Neuron (in vitro differentiated cells): Measurements from ENCODE around the gene GPS1.

Source experiments
- H2AFZ ChIP-seq: one replicate; pipeline ENCODE4 v1.6.1; 2013; ENCODE audit warnings: low read depth, mild to moderate bottlenecking, inconsistent platforms, low read length, moderate library complexity
- H3K27me3 ChIP-seq: one replicate; pipeline ENCODE4 v1.6.1; 2013; ENCODE audit warnings: low read length; ENCODE audit not compliant: insufficient read depth
- H3K36me3 ChIP-seq: one replicate; pipeline ENCODE4 v1.6.1; 2013; ENCODE audit warnings: low read length; ENCODE audit not compliant: insufficient read depth
- H3K4me1 ChIP-seq: one replicate; pipeline ENCODE4 v1.6.1; 2013; ENCODE audit warnings: low read length; ENCODE audit not compliant: insufficient read depth
- H3K4me3 ChIP-seq: 2 replicates; pipeline ENCODE4 v1.5.1; 2013; ENCODE audit warnings: mild to moderate bottlenecking, low read length, moderate library complexity
- H3K9me3 ChIP-seq: one replicate; pipeline ENCODE4 v1.6.1; 2013; ENCODE audit warnings: low read length

GPS1 gene

DNA sequence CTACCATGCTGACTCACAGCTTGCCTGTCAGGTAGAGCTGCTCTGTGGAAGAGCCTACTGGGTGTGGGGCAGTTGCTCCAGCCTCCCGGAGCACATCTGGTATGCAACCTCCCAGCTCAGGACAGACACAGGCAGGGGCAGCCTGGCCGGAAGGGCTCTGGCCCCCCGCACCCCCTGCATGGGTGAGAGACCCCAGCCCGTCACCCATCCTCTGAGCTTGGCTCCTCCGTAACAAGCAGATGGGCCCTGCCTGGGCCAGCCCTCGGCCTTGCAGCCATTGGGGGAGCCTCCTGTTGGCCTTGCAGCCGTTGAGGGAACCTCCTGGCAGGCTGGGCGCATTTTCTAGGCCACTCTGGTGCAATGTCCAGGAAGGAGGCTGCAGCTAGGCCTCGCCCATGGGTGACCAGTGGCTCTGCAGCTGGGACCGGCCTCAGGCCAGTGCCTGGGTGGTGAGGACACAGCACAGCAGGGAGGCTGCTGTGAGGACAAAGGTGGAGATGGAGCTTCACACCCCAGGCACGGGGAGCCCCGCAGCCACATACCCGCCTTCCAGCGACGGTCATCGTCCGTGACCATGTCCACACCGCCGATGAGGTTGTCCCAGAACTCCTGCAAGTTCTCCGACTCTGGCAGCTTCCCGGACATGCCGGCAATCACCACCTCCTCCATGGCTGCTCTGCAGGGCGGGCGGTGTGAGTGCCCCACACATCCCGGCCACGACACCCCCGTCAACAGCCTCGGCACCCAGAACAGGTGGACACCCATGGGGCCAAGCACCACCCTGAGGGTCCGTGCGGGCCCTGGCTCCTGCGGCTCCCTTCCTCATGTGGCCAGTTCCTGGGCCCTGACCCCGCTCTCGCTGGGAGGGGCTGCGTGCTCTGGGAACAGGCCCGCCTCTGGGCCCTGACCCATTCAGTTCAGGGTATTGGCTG lies 44.3 kb downstream of the GPS1 start:
- Histone ChIP-seq H3K9me3 (peaks cover 2% of the 10 kb centered on the region), H3K27me3 (no peaks in the 10 kb centered on the region), H3K36me3 (peaks cover 44% of the 10 kb centered on the region), H2AFZ (no peak overlapping the region), H3K4me3 (peak overlapping the region; percentile 79), H3K4me1 (peaks cover 19% of the 10 kb centered on the region)

DNA sequence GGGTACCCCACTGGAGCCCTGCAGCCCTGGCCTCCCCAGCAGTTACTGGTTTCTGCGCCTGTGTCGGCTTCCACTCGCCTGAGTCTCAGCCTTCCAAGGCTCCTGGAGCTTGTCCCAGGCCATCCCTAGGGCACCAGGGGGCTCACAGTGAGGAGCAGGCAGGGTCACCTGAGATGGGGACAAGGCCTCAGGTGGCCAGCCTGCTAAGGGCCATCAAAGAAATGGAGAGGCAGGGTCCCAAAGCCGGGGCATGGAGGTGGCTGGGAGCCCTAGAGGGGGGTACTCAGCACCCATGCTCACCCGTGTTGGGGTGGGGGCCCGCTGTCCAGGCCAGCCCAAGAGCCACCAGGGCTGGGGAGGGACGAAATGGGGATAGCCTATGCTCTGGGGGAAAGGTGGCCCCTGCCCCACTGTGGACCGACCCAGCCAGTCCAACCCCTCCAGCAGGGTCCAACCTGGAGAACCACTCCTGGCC lies 45.0 kb downstream of the GPS1 start:
- H3K27me3 ChIP-seq, result no peaks in the 10 kb centered on the region
- H3K9me3 ChIP-seq, result peaks cover 2% of the 10 kb centered on the region
- H3K4me3 ChIP-seq, result peak overlapping the region; percentile 79
- peaks cover 37% of the 10 kb centered on the region for H3K36me3 ChIP-seq
- peaks cover 19% of the 10 kb centered on the region for H3K4me1 ChIP-seq
- no peak overlapping the region for H2AFZ ChIP-seq

DNA sequence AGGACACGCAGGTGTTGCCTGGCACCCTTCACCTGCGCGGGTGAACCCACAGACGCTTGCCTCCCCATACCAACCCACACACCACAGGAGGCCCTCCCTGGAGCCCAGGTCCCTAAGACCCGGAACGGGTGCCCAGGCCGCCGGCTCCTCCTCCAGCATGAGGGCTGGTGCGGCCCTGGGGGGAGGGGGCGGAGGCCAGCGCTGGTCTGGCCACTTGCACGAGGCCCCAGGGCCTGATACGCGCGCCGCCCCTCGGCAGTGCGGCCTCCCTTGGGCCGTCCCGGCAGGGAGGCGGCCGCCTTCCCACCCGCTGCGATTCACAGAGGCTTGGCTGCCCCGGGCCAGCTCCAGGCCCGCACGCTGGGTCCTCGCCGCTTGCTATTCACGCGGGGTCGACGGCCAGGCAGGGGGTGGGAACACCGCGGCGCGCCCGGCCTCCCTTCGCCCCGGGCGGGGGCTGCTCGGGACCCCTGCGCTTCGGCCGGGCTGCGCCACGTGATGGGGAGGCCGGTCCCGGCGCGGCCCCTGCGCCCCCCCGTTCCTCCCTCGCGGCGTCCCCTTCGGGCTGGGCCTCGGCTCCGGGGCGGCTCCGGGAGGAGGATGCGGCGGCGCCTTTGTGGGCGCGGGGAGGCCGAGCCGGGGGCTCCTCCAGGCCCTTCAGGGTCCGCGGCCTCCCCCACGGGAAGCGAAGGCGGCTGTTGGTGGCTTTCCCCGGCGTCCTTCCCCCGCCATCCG lies 45.7 kb downstream of the GPS1 start:
- Histone ChIP-seq H3K9me3 (peaks cover 2% of the 10 kb centered on the region), H3K4me1 (peaks cover 23% of the 10 kb centered on the region), H3K27me3 (no peaks in the 10 kb centered on the region), H2AFZ (no peak overlapping the region), H3K36me3 (peaks cover 31% of the 10 kb centered on the region), H3K4me3 (peak overlapping the region; percentile 79)

DNA sequence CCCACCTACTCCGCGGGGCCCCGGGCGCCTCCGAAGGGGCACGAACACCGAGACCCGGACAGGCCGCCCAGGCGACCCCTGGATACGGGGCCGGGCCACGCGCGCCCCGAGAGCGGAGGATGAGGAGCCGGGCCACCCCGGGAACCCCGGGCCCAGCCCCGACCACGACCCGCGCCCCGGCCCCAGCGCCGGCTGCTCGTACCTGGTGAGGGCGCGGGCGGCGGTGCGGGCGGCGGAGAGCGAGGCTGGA lies 46.1 kb downstream of the GPS1 start:
- Histone ChIP-seq H3K9me3 (peaks cover 2% of the 10 kb centered on the region), H3K36me3 (peaks cover 29% of the 10 kb centered on the region), H3K4me3 (peak overlapping the region; percentile 79), H3K4me1 (peaks cover 28% of the 10 kb centered on the region), H2AFZ (no peak overlapping the region), H3K27me3 (no peaks in the 10 kb centered on the region)

DNA sequence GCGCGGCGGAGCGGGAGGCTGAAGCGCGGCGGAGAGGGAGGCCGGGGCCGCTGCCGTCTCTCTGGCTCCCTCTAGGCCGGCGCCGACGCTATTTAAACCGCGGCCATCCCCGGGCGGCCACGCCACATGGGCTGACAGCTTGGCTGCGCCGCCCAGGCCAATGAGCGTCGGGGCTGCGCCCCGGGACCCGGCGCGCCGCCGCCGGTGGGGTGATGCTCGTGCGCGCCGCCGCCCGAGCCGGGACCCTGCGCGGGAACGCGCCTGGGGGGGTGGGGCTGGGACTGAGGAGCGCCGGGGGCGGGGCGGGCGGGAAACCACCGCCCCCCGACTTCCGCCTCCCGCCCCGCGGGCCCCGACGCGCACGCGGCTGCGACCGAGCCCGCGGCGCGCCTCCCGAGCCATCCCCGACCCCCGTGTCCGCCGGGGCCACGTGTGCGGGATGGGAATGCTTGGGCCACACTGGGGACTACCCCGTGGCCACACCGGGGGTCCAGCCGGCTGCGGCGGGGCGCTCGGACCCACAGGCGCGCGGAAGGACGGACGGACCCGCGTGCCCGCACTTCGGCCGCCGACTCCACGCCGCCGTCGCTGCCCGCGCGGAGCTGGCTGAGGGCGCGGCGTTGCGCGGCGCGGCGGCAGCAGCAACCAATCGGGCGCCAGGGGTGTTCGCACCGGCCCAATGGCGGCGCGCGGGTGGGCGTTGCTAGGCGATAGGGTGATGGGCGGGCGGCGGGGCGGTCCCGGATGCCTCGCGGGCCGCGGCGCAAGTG lies 46.7 kb downstream of the GPS1 start, which contains the start of gene FASN:
Gene FASN (minus strand): TSS at position 68 of the 770 bp plus-strand sequence. CDS start 1,791 bp downstream, outside the sequence.
- Histone ChIP-seq H3K4me3 (peak within 1 kb of the TSS; percentile 79), H2AFZ (no peak within 1 kb of the TSS), H3K4me1 (peaks cover 32% of the 10 kb centered on the region), H3K9me3 (peaks cover 2% of the 10 kb centered on the region), H3K27me3 (no peaks in the 10 kb centered on the region), H3K36me3 (peaks cover 26% of the 10 kb centered on the region)

DNA sequence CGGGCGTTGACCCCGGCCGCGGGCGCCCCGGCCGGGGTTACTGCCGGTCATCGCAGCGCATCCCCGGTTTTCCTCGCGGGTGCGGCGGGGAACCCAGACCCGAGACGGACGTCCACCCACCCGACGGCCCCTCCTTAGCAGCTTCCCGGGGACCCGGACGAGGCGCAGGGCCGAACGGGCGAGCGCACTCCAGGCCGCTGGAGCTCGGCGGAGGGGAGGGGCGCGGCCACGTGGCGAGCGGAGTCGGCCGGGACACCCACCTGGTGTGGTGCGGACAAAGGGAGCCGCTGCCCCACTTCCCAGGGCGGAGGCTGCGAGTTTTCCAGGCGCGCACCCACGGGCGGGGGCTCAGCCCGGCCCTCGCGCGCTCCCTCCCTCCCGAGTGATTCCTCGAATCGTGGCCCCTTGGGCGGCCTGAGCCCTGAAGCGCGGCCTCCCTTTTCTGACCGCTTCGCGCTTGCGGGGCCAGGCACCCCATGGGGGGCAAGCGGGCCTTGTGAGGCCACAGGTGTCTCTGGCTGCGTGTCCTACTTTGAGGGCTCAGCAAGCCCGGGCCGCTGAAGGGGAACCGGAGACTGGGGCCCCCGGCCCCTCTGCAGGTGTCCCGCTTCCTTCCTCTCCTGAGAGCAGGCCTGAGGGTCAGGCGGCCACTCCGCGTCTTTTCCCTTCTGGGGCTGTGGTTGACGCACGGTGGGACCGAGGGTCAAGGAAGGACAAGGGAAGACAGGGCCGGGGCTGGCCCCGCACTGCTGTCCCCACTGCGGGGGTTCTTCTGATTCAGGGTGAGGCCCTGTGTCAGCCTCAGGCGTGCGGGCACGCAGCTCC lies 47.5 kb downstream of the GPS1 start:
- H3K4me3 ChIP-seq, result peak overlapping the region; percentile 79
- peaks cover 2% of the 10 kb centered on the region for H3K9me3 ChIP-seq
- H3K36me3 ChIP-seq, result peaks cover 18% of the 10 kb centered on the region
- H3K4me1 ChIP-seq, result peaks cover 40% of the 10 kb centered on the region
- H3K27me3 ChIP-seq, result no peaks in the 10 kb centered on the region
- H2AFZ ChIP-seq, result no peak overlapping the region

DNA sequence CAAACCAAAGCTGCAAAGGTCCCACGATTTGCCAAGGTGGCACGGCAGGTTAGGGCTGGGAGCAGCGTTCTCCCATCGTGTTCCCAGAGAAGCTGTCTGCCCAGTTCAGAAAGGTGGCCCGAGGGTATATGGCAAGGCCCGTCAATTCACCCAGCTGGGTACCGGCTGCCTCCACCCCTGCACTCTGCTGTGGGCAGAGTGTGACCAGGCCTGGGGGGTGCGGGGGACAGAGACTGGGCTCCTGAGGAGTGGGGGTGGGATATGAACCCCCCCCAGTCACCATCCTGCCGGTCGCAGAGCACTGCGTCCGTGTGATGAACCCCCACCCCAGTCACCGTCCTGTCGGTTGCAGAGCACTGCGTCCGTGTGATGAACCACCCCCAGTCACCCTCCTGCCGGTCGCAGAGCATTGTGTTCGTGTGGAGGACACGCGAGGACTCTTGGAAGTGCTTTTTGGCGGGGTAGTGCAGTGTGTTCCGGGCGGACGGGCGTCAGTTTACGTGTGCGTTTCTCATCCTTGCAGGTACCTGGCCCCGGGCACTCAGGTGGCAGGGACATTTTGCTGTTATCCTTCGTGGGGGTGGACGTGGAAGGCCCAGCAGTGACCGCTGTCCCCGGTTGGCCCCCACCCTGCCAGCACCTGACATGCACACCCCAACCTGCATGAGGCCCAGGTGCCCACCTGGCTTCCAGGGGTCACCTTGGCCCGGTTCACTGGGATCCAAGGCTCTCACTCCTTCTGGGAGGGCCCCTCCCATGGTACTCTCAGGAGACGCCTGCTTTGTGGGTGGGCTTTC lies 49.0 kb downstream of the GPS1 start:
- Histone ChIP-seq H3K36me3 (peaks cover 7% of the 10 kb centered on the region), H2AFZ (no peak overlapping the region), H3K9me3 (peaks cover 2% of the 10 kb centered on the region), H3K4me1 (peaks cover 45% of the 10 kb centered on the region), H3K27me3 (no peaks in the 10 kb centered on the region), H3K4me3 (no peak overlapping the region)

DNA sequence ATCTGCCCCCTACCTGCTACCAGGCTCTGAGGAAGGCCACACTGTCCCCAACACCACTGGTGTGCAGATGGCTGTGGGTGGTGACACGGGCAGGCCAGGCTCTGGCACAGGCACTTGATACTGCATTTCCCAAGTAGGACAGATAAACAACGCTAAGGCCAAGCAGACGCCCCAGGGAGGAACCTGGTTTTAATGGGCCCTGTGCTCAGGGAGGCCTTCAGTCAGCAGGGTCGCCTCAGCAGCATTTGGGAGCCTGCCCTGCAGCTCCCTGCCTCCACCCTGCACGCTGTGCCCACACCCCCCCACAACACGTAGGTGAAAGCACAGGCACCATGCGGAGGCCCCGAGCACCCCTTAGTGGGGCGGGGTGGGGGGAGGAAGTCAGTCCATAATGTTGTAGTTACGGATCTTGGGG lies 49.6 kb downstream of the GPS1 start:
- no peaks in the 10 kb centered on the region for H3K27me3 ChIP-seq
- H3K4me3 ChIP-seq, result no peak overlapping the region
- H3K4me1 ChIP-seq, result peaks cover 48% of the 10 kb centered on the region
- H3K36me3 ChIP-seq, result peaks cover 1% of the 10 kb centered on the region
- H2AFZ ChIP-seq, result no peak overlapping the region
- peaks cover 2% of the 10 kb centered on the region for H3K9me3 ChIP-seq

DNA sequence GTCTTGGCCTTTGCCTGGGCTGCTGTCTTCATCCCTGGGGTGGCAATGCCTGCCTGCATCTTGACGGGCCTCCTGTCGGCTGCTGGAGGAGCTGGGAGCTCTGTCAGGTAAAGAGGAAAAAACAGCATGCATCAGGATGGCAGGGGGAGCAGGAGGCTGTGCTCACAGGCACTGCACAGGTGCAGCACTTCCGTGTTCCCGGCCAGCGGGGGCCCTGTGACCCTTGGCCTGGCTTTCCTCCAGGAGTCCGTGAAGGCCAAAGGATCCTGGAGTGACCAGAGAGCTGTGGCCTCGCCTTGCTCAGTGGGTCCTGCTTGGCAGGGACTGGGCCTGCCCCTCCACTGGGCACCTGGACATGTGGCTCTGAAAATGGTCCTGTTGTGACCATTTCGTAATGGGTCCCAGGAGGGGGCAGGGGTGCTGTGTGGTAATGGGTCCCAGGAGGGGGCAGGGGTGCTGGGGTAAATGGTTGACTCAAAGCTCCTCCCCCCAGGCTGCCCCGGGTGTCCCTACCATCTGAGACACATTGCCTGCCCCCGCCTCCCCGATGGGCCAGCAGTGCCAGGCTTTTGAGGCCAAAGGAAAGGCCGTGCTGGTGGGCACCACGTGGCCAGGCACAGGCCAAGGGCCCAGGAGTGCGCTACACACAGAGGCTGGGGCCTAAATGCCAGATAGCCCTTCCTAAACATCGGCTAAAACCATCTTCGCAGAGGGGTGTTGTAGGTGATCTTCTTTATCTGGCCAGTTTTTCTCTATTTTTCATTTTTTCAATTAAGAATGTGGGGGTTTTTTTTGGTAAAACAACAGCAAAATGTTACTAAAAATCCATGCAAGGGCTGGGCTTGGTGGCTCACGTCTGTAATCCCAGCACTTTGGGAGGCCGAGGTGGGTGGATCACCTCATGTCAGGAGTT lies 50.3 kb downstream of the GPS1 start:
- no peak overlapping the region for H2AFZ ChIP-seq
- peaks cover 2% of the 10 kb centered on the region for H3K9me3 ChIP-seq
- H3K4me1 ChIP-seq, result peaks cover 48% of the 10 kb centered on the region
- no peak overlapping the region for H3K4me3 ChIP-seq
- no peaks in the 10 kb centered on the region for H3K36me3 ChIP-seq
- no peaks in the 10 kb centered on the region for H3K27me3 ChIP-seq

DNA sequence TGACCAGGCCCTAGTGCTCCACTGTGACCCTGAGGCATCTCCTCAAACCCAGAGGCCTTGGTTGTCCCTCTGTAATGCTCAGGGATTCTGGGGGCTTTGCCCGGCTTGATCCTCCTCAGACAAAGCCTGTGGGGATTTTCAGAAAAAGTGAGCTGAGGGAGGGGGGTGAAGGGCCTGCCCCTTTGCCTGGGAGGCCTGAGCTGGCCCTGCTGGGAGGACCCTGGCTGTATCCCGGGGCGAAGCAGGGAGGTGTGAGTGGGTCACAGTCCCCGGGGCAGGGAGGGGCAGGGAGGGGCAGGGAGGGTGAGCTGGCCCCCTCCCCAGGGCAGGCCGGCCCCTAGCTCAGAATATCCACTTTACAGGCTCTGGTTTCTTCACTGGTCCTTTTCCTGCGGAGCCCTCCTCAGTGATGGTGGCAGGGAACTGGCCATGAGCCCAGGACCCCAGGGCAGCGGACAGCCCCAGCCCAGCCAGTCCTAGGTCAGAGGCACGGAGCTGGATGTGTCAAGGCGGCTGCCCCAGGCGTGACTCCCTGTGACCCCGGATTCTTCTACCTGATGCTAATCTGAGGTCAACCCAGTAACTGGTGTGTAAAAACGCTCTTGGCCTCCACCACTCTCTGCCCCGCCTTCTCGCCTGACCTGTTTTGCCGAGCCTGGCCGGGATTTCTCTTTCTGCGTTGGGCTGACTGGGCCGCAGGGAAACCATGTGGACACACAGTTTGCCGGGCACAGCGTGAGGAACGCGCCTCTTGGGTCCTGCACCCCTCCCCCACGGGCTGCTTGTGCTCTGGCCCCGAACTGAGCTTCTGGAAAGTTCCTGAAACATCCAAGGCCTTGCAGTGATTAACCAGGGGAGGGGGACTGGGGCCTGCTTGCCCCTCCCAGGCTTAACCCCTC lies 52.1 kb downstream of the GPS1 start:
- H3K9me3 ChIP-seq, result peaks cover 2% of the 10 kb centered on the region
- no peaks in the 10 kb centered on the region for H3K36me3 ChIP-seq
- H3K27me3 ChIP-seq, result no peaks in the 10 kb centered on the region
- H2AFZ ChIP-seq, result no peak overlapping the region
- H3K4me1 ChIP-seq, result peaks cover 48% of the 10 kb centered on the region
- H3K4me3 ChIP-seq, result no peak overlapping the region
